Esophagus squamous epithelium (tissue), 5 donors: Measurements from ENCODE around the gene LDB3. TPM values are rescaled to one million over a fixed set of nuclear protein-coding genes. Genes with fewer than 3 reads are reported as not detected.

Experiments
- DNase-seq: peaks from one replicate; lab custom pipeline; 2025; lab: John Stamatoyannopoulos, UW
- H3K27ac ChIP-seq, 4 donors: fragments of 200-600 bp; sonication (generic); one replicate each; pipeline ENCODE4 v1.5.1; 2016 to 2019; ENCODE audit warnings: mild to moderate bottlenecking in 1 of 4
- H3K27me3 ChIP-seq, 4 donors: fragments of 200-600 bp; sonication (generic); 1 replicate in 3 of 4; 2 replicates in 1 of 4; pipeline versions ENCODE4 v1.5.1 to v1.6.0; 2017 to 2021; ENCODE audit warnings: antibody characterized with exemption in 1 of 4
- H3K36me3 ChIP-seq, 3 donors: fragments of 200-600 bp; sonication (generic); one replicate each; pipeline ENCODE4 v1.5.1; 2016 to 2019
- H3K4me1 ChIP-seq, 3 donors: fragments of 200-600 bp; sonication (generic); one replicate each; pipeline ENCODE4 v1.5.1; 2017 to 2019
- H3K4me3 ChIP-seq, 4 donors: fragments of 200-600 bp; sonication (generic); 1 replicate in 3 of 4; 2 replicates in 1 of 4; pipeline ENCODE4 v1.5.1; 2016 to 2019; ENCODE audit warnings: mild to moderate bottlenecking in 2 of 4, moderate library complexity in 1 of 4
- H3K9me3 ChIP-seq, 3 donors: fragments of 200-600 bp; sonication (generic); one replicate each; pipeline ENCODE4 v1.5.1; 2016 to 2019
- CTCF ChIP-seq, 6 experiments: fragments of 450-650 bp in 4 of 6; fragments of 200-600 bp in 2 of 6; sonication (generic) in 2 of 6; IDR thresholded peaks; one replicate each; pipeline ENCODE4 v1.5.1; 2016 to 2019; ENCODE audit warnings: antibody characterized with exemption in 6 of 6, mild to moderate bottlenecking in 4 of 6, moderate library complexity in 4 of 6
- POLR2A ChIP-seq, 4 donors: fragments of 450-650 bp; IDR thresholded peaks; one replicate each; pipeline ENCODE4 v1.6.1; 2017; ENCODE audit warnings: antibody characterized with exemption in 4 of 4, mild to moderate bottlenecking in 4 of 4, moderate library complexity in 3 of 4
- WGBS, 2 donors: methylation state at CpG; one replicate each; pipeline ENCODE4 v1.1.5; 2018; 5-methylcytosine and 5-hydroxymethylcytosine counted together
- intact Hi-C: fragments of 100-400 bp; cut with DNase I; formaldehyde crosslinking; loops from one replicate; pipeline ENCODE4 v1.15.0; 2022
- total RNA-seq, 4 donors: library from RNA; depleted of rRNA; stranded (reverse); fragments of >200 nt; gene quantifications; one replicate each; pipeline ENCODE4 v1.1.0, GENCODE V29; 2016
- donor health status: DM: yes; HTN: yes; CAD: no.

LDB3 gene
- total RNA-seq, 4 donors from 2014 or later: 0.09 to 3.4 (median 0.35) TPM

- intact Hi-C loops: no loop called here
- H3K4me3 ChIP-seq: no peak overlapping the region
- no peaks in the 10 kb centered on the region for H3K36me3 ChIP-seq
- H3K9me3 ChIP-seq: no peaks in the 10 kb centered on the region
- H3K27ac ChIP-seq: no peak overlapping the region
- 75 to 76% methylated on average over 3 to 4 of the region's 8 CpGs for WGBS, 2 donors
- TF ChIP-seq POLR2A (IDR thresholded peaks at IDR 0.05): no peak
- no peak for TF ChIP-seq CTCF (IDR thresholded peaks at IDR 0.05)
- H3K27me3 ChIP-seq: peaks cover 0 to 31% (median 0%) of the 10 kb centered on the region in 4 donors
- DNase-seq: no peak
- peaks cover 6 to 39% (median 13%) of the 10 kb centered on the region in 3 donors for H3K4me1 ChIP-seq
These were observed 17.3 kb upstream of the LDB3 start for GRCh38 chr10:86651021-86651471.

- no peak for TF ChIP-seq CTCF (IDR thresholded peaks at IDR 0.05)
- no peak for TF ChIP-seq POLR2A (IDR thresholded peaks at IDR 0.05)
- intact Hi-C loops: no loop called here
- Histone ChIP-seq H3K36me3 (no peaks in the 10 kb centered on the region), H3K9me3 (no peaks in the 10 kb centered on the region), H3K27me3 (peaks cover 0 to 31% (median 0%) of the 10 kb centered on the region in 4 donors), H3K27ac (no peak overlapping the region), H3K4me3 (no peak overlapping the region), H3K4me1 (peaks cover 6 to 39% (median 13%) of the 10 kb centered on the region in 3 donors)
- DNase-seq: no peak
- 79 to 91% methylated on average over 6 to 13 of the region's 16 CpGs for WGBS, 2 donors
These were observed 16.5 kb upstream of the LDB3 start for GRCh38 chr10:86651631-86652331.

- Histone ChIP-seq H3K9me3 (no peaks in the 10 kb centered on the region), H3K36me3 (no peaks in the 10 kb centered on the region), H3K4me1 (peaks cover 6 to 39% (median 13%) of the 10 kb centered on the region in 3 donors), H3K4me3 (no peak overlapping the region), H3K27me3 (peaks cover 0 to 31% (median 0%) of the 10 kb centered on the region in 4 donors), H3K27ac (no peak overlapping the region)
- DNase-seq: no peak
- TF ChIP-seq POLR2A (IDR thresholded peaks at IDR 0.05) (no peak), CTCF (IDR thresholded peaks at IDR 0.05) (no peak)
- WGBS, 2 donors: 79 to 80% methylated on average over 5 to 8 of the region's 14 CpGs
- intact Hi-C loops: no loop called here
These were observed 15.7 kb upstream of the LDB3 start for GRCh38 chr10:86652361-86653202.

- H3K9me3 ChIP-seq: no peaks in the 10 kb centered on the region
- peaks cover 0 to 35% (median 0%) of the 10 kb centered on the region in 4 donors for H3K27me3 ChIP-seq
- no peak overlapping the region for H3K4me3 ChIP-seq
- TF ChIP-seq POLR2A (IDR thresholded peaks at IDR 0.05) (no peak), CTCF (IDR thresholded peaks at IDR 0.05) (no peak)
- DNase-seq: no peak
- H3K27ac ChIP-seq: no peak overlapping the region
- H3K4me1 ChIP-seq: peaks cover 6 to 38% (median 13%) of the 10 kb centered on the region in 3 donors
- WGBS, 2 donors: 84 to 89% methylated on average over 2 to 3 of the region's 3 CpGs
- no peaks in the 10 kb centered on the region for H3K36me3 ChIP-seq
- intact Hi-C loops: no loop called here
These were observed 14.9 kb upstream of the LDB3 start for GRCh38 chr10:86653379-86653778.

- intact Hi-C loops: no loop called here
- no peak overlapping the region for H3K4me3 ChIP-seq
- TF ChIP-seq POLR2A (IDR thresholded peaks at IDR 0.05) (no peak), CTCF (IDR thresholded peaks at IDR 0.05) (no peak)
- WGBS, 2 donors: 89 to 91% methylated on average over 3 of the region's 3 CpGs
- DNase-seq: no peak
- H3K36me3 ChIP-seq: no peaks in the 10 kb centered on the region
- H3K27ac ChIP-seq: no peak overlapping the region
- H3K27me3 ChIP-seq: peaks cover 0 to 38% (median 0%) of the 10 kb centered on the region in 4 donors
- H3K9me3 ChIP-seq: no peaks in the 10 kb centered on the region
- H3K4me1 ChIP-seq: peaks cover 6 to 32% (median 8%) of the 10 kb centered on the region in 3 donors
These were observed 14.3 kb upstream of the LDB3 start for GRCh38 chr10:86653987-86654386.
